Astrocyte (in vitro differentiated cells and primary cell): ENCODE data around the gene TOR1AIP2. TPM values are rescaled to one million over a fixed set of nuclear protein-coding genes. Genes with fewer than 3 reads are reported as not detected.

Experiments used
- DNase-seq: peaks from one replicate; pipeline ENCODE4 v3.0.0-alpha.2; 2010; ENCODE audit warnings: low read depth
- FAIRE-seq: peaks from 2 replicates; lab custom pipeline; 2011; peaks lifted over from hg19 to GRCh38; lab: Jason Lieb, UNC
- H2AFZ ChIP-seq: 2 replicates; pipeline ENCODE4 v1.6.0; 2012; ENCODE audit warnings: low read depth, low read length, inconsistent platforms
- H3K27ac ChIP-seq: 2 replicates; pipeline ENCODE4 v1.5.1; 2011; ENCODE audit warnings: low read depth, low read length, inconsistent platforms
- H3K27me3 ChIP-seq: 2 replicates; pipeline ENCODE4 v1.6.0; 2011; ENCODE audit warnings: low read length, inconsistent platforms; ENCODE audit not compliant: insufficient read depth
- H3K36me3 ChIP-seq: 2 replicates; pipeline ENCODE4 v1.5.1; 2011; ENCODE audit warnings: low read length, inconsistent platforms; ENCODE audit not compliant: insufficient read depth
- H3K4me1 ChIP-seq: 2 replicates; pipeline ENCODE4 v1.5.1; 2011; ENCODE audit warnings: low read length, inconsistent platforms; ENCODE audit not compliant: insufficient read depth
- H3K4me2 ChIP-seq: 2 replicates; pipeline ENCODE4 v1.6.0; 2012; ENCODE audit warnings: low read length, inconsistent platforms
- H3K4me3 ChIP-seq: 2 replicates; pipeline ENCODE4 v1.5.1; 2011; ENCODE audit warnings: low read depth, mild to moderate bottlenecking, low read length, inconsistent platforms; ENCODE audit not compliant: insufficient read depth
- H3K79me2 ChIP-seq: 2 replicates; pipeline ENCODE4 v1.6.0; 2012; ENCODE audit warnings: mild to moderate bottlenecking, low read length, inconsistent platforms; ENCODE audit not compliant: insufficient read depth
- H3K9ac ChIP-seq: 2 replicates; pipeline ENCODE4 v1.6.0; 2012; ENCODE audit warnings: mild to moderate bottlenecking, low read length, inconsistent platforms
- H3K9me3 ChIP-seq: 2 replicates; pipeline ENCODE4 v1.5.1; 2012; ENCODE audit warnings: low read depth, mild to moderate bottlenecking, low read length, inconsistent platforms; ENCODE audit not compliant: insufficient read depth
- H4K20me1 ChIP-seq: 2 replicates; pipeline ENCODE4 v1.6.0; 2012; ENCODE audit warnings: low read length, inconsistent platforms; ENCODE audit not compliant: insufficient read depth
- H3K27ac Mint-ChIP-seq: one replicate; pipeline ENCODE4 v1.8.0; 2021; ENCODE audit warnings: mild to moderate bottlenecking, mixed read lengths; ENCODE audit not compliant: unreplicated experiment
- H3K27me3 Mint-ChIP-seq: one replicate; pipeline ENCODE4 v1.8.0; 2021; ENCODE audit warnings: low read depth, mixed read lengths; ENCODE audit not compliant: unreplicated experiment
- H3K36me3 Mint-ChIP-seq: one replicate; pipeline ENCODE4 v1.8.0; 2021; ENCODE audit warnings: low read depth, mixed read lengths; ENCODE audit not compliant: unreplicated experiment
- H3K4me1 Mint-ChIP-seq: one replicate; pipeline ENCODE4 v1.8.0; 2021; ENCODE audit warnings: low read depth, mixed read lengths; ENCODE audit not compliant: unreplicated experiment
- H3K4me3 Mint-ChIP-seq: one replicate; pipeline ENCODE4 v1.8.0; 2021; ENCODE audit warnings: mild to moderate bottlenecking, moderate library complexity, mixed read lengths; ENCODE audit not compliant: unreplicated experiment
- H3K9me3 Mint-ChIP-seq: one replicate; pipeline ENCODE4 v1.8.0; 2021; ENCODE audit warnings: mild to moderate bottlenecking, mixed read lengths; ENCODE audit not compliant: unreplicated experiment
- CTCF ChIP-seq: IDR thresholded peaks from 2 replicates; pipeline ENCODE4 v1.5.1; 2011; ENCODE audit warnings: low read depth, mild to moderate bottlenecking, inconsistent platforms, low read length, moderate library complexity; ENCODE audit not compliant: insufficient read depth
- EZH2 ChIP-seq: IDR thresholded peaks from 2 replicates; pipeline ENCODE4 v1.6.1; 2012; ENCODE audit warnings: mild to moderate bottlenecking, low read length, inconsistent platforms; ENCODE audit not compliant: insufficient read depth
- total RNA-seq: library from RNA; stranded (reverse); gene quantifications from 2 replicates; pipeline ENCODE4 v1.2.1, GENCODE V29; 2021

Gene TOR1AIP2
- total RNA-seq, 1 donor from 2014 or later: 141 TPM

DNA sequence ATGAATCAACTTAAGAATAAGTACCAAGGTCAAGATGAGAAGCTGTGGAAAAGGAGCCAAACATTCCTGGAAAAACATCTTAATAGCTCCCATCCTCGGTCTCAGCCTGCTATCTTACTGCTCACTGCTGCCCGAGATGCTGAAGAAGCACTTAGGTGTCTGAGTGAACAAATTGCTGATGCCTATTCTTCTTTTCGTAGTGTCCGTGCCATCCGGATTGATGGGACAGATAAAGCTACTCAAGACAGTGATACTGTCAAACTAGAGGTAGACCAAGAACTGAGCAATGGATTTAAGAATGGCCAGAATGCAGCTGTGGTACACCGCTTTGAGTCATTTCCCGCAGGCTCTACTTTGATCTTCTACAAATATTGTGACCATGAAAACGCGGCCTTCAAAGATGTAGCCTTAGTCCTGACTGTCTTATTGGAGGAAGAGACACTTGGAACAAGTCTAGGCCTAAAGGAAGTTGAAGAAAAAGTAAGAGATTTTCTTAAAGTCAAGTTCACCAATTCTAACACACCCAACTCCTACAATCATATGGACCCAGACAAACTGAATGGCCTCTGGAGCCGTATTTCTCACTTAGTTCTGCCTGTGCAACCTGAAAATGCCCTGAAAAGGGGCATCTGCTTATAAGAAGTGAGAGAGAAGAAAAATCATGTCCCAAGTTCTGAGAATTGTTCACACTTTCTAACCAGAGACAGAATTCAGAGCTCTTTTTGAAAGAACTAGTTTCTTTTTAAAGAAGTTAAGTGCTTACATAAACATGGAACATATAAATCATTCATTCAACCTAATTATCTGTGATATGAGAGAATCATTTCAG, 40.2 kb upstream of the TOR1AIP2 start:
- Mint-ChIP-seq H3K9me3 (no peaks in the 10 kb centered on the region), H3K27ac (no peak overlapping the region), H3K4me1 (peaks cover 22% of the 10 kb centered on the region), H3K27me3 (no peaks in the 10 kb centered on the region), H3K36me3 (peaks cover 21% of the 10 kb centered on the region), H3K4me3 (no peak overlapping the region)
- H3K27ac ChIP-seq: no peak overlapping the region
- no peaks in the 10 kb centered on the region for H4K20me1 ChIP-seq
- H3K4me3 ChIP-seq: no peak overlapping the region
- no peaks in the 10 kb centered on the region for H3K9me3 ChIP-seq
- no peak overlapping the region for H2AFZ ChIP-seq
- FAIRE-seq (no peak), DNase-seq (peak; percentile 11)
- TF ChIP-seq EZH2: no peak
- no peak for TF ChIP-seq CTCF
- H3K27me3 ChIP-seq: no peaks in the 10 kb centered on the region
- H3K4me1 ChIP-seq: no peaks in the 10 kb centered on the region
- no peak overlapping the region for H3K4me2 ChIP-seq
- no peak overlapping the region for H3K9ac ChIP-seq
- peaks cover 19% of the 10 kb centered on the region for H3K36me3 ChIP-seq
- no peaks in the 10 kb centered on the region for H3K79me2 ChIP-seq

DNA sequence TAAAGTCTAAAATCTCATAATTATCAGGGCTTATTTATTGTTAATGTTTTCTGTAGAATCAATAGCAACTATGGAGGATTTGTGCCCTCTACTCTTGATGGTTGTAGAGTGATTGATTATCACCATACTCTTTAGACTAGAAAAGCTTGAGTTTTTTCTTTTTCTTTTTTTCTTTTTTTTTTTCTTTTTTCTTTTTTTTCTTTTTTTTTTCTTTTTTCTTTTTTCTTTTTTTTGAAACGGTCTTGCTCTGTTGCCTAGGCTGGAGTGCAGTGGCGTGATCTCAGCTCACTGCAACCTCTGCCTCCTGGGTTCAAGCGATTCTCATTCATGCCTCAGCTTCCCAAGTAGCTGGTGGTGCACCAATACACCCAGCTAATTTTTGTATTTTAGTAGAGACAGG, 34.2 kb upstream of the TOR1AIP2 start:
- Mint-ChIP-seq H3K36me3 (peaks cover 12% of the 10 kb centered on the region), H3K4me1 (no peaks in the 10 kb centered on the region), H3K9me3 (no peaks in the 10 kb centered on the region), H3K27me3 (no peaks in the 10 kb centered on the region), H3K27ac (no peak overlapping the region), H3K4me3 (no peak overlapping the region)
- H3K9ac ChIP-seq: no peak overlapping the region
- no peak overlapping the region for H2AFZ ChIP-seq
- no peaks in the 10 kb centered on the region for H3K9me3 ChIP-seq
- no peak for TF ChIP-seq CTCF
- TF ChIP-seq EZH2: no peak
- no peaks in the 10 kb centered on the region for H4K20me1 ChIP-seq
- DNase-seq (no peak), FAIRE-seq (no peak)
- H3K79me2 ChIP-seq: no peaks in the 10 kb centered on the region
- no peak overlapping the region for H3K4me2 ChIP-seq
- H3K4me3 ChIP-seq: no peak overlapping the region
- no peaks in the 10 kb centered on the region for H3K4me1 ChIP-seq
- peaks cover 21% of the 10 kb centered on the region for H3K36me3 ChIP-seq
- no peak overlapping the region for H3K27ac ChIP-seq
- no peaks in the 10 kb centered on the region for H3K27me3 ChIP-seq

DNA sequence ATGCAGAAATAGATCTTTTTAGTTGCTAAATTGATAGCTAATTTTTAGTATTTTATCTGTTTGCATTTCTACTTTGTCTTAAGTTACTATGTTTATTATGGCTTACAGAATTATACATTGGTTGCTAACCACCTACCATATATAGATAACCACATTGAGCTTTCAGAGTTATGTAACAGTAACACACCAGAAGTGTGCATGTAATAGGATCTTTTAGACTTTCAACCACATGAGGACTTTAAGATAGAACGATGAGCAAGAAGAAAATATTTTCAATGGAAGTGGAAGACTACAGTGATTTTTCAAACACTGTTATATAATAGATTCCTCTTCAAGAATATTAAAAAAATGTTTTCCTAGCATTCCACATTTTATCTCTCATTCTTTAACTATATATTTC, 33.3 kb upstream of the TOR1AIP2 start:
- Histone ChIP-seq H4K20me1 (no peaks in the 10 kb centered on the region), H3K79me2 (no peaks in the 10 kb centered on the region), H3K4me1 (no peaks in the 10 kb centered on the region), H3K27me3 (no peaks in the 10 kb centered on the region), H3K9me3 (no peaks in the 10 kb centered on the region), H2AFZ (no peak overlapping the region), H3K4me3 (no peak overlapping the region), H3K4me2 (no peak overlapping the region), H3K27ac (no peak overlapping the region), H3K36me3 (peaks cover 21% of the 10 kb centered on the region), H3K9ac (no peak overlapping the region)
- Mint-ChIP-seq H3K4me1 (no peaks in the 10 kb centered on the region), H3K9me3 (no peaks in the 10 kb centered on the region), H3K36me3 (peaks cover 12% of the 10 kb centered on the region), H3K4me3 (no peak overlapping the region), H3K27ac (no peak overlapping the region), H3K27me3 (no peaks in the 10 kb centered on the region)
- TF ChIP-seq CTCF (no peak), EZH2 (no peak)
- DNase-seq: no peak
- no peak for FAIRE-seq
